H1 (cell line): ENCODE results near the gene GPR17. TPM values are rescaled to one million over a fixed set of nuclear protein-coding genes. Genes with fewer than 3 reads are reported as not detected.

ENCODE experiments used
- CTCF ChIA-PET: fragments of 300-600 bp; sonication (Branson Sonifier 250); formaldehyde crosslinking; loops from one replicate; lab custom pipeline; 2021; ENCODE audit not compliant: partially characterized antibody; lab: Charles Lee
- POLR2A ChIA-PET: fragments of 300-600 bp; sonication (Branson Sonifier 250); formaldehyde crosslinking; loops from one replicate; lab custom pipeline; 2021; ENCODE audit warnings: inconsistent platforms; ENCODE audit not compliant: partially characterized antibody; lab: Charles Lee
- DNase-seq, 2 experiments: peaks; one replicate each; pipeline versions ENCODE4 v3.0.0 to v3.0.0-alpha.2; 2010 to 2022; ENCODE audit warnings: low spot score in 2 of 2, low read depth in 1 of 2, mixed read lengths in 1 of 2
- FAIRE-seq: peaks from 2 replicates; lab custom pipeline; 2011; peaks lifted over from hg19 to GRCh38; lab: Jason Lieb, UNC
- H2AFZ ChIP-seq: 2 replicates; pipeline ENCODE4 v1.8.1; 2012; ENCODE audit warnings: low read length, inconsistent platforms
- H2AK5ac ChIP-seq: 2 replicates; pipeline ENCODE4 v1.6.1; 2013; ENCODE audit warnings: low read depth, low read length
- H2BK120ac ChIP-seq: replicated peaks from 2 replicates; pipeline ENCODE3; 2013; ENCODE audit warnings: low read depth, low read length, inconsistent platforms
- H2BK12ac ChIP-seq: 2 replicates; pipeline ENCODE4 v1.6.1; 2013; ENCODE audit warnings: low read depth, low read length
- H2BK15ac ChIP-seq: 2 replicates; pipeline ENCODE4 v1.6.1; 2013; ENCODE audit warnings: low read length
- H2BK20ac ChIP-seq: 2 replicates; pipeline ENCODE4 v1.6.1; 2013; ENCODE audit warnings: low read length
- H2BK5ac ChIP-seq: 2 replicates; pipeline ENCODE4 v1.6.1; 2013; ENCODE audit warnings: low read depth, low read length
- H3K14ac ChIP-seq: 2 replicates; pipeline ENCODE4 v1.6.1; 2013; ENCODE audit warnings: inconsistent platforms; ENCODE audit not compliant: insufficient read length
- H3K18ac ChIP-seq: 2 replicates; pipeline ENCODE4 v1.6.1; 2013; ENCODE audit warnings: low read length; ENCODE audit errors: extremely low read depth
- H3K23ac ChIP-seq: 2 replicates; pipeline ENCODE4 v1.6.1; 2013; ENCODE audit warnings: inconsistent platforms; ENCODE audit not compliant: insufficient read length
- H3K23me2 ChIP-seq: 2 replicates; pipeline ENCODE4 v1.6.1; 2013; ENCODE audit warnings: low read depth, low read length
- H3K27ac ChIP-seq: 2 replicates; pipeline ENCODE4 v1.6.1; 2011; ENCODE audit warnings: low read depth, low read length, inconsistent platforms
- H3K27me3 ChIP-seq, 4 experiments: replicated peaks in 1 of 4; 1 replicate in 1 of 4; 2 replicates in 3 of 4; pipeline versions ENCODE4 v1.6.1 to v1.8.1; 2011 to 2013; ENCODE audit warnings: low read length in 3 of 4, mild to moderate bottlenecking in 3 of 4, inconsistent platforms in 2 of 4, mixed read lengths in 2 of 4, moderate library complexity in 1 of 4; ENCODE audit not compliant: control insufficient read depth in 3 of 4, insufficient read depth in 3 of 4; ENCODE audit errors: extremely low read depth in 1 of 4
- H3K36me3 ChIP-seq, 4 experiments: 2 replicates each; pipeline versions ENCODE4 v1.6.1 to v1.8.1; 2011 to 2013; ENCODE audit warnings: mild to moderate bottlenecking in 4 of 4, low read length in 3 of 4, moderate library complexity in 2 of 4, control low read depth in 1 of 4, inconsistent platforms in 1 of 4; ENCODE audit not compliant: insufficient read depth in 4 of 4, control insufficient read depth in 2 of 4
- H3K4ac ChIP-seq: replicated peaks from 2 replicates; pipeline ENCODE3; 2013; ENCODE audit warnings: low read length, low read depth, mixed read lengths, inconsistent platforms; ENCODE audit not compliant: insufficient read length
- H3K4me1 ChIP-seq, 4 experiments: replicated peaks in 1 of 4; 1 replicate in 1 of 4; 2 replicates in 3 of 4; pipeline versions ENCODE4 v1.6.1 to v1.8.1; 2011 to 2013; ENCODE audit warnings: low read length in 3 of 4, inconsistent platforms in 2 of 4, mixed read lengths in 1 of 4; ENCODE audit not compliant: insufficient read depth in 4 of 4, control insufficient read depth in 3 of 4
- H3K4me2 ChIP-seq, 2 experiments: 2 replicates each; pipeline versions ENCODE4 v1.6.1 to v1.8.1; 2011 to 2013; ENCODE audit warnings: low read depth in 2 of 2, low read length in 2 of 2, control low read depth in 1 of 2, inconsistent platforms in 1 of 2, mild to moderate bottlenecking in 1 of 2; ENCODE audit not compliant: insufficient read depth in 1 of 2
- H3K4me3 ChIP-seq, 4 experiments: fragments of 200-600, 300-600 bp in 1 of 4; sonication (generic), shearing (Covaris generic), sonication (Bioruptor Twin) in 1 of 4; 2 replicates each; pipeline versions ENCODE4 v1.5.1 to v1.8.1; 2011 to 2016; ENCODE audit warnings: low read length in 4 of 4, low read depth in 3 of 4, control low read depth in 2 of 4, inconsistent platforms in 2 of 4, mild to moderate bottlenecking in 2 of 4, mixed read lengths in 1 of 4, moderate library complexity in 1 of 4; ENCODE audit not compliant: insufficient read depth in 2 of 4; ENCODE audit errors: extremely low read depth in 1 of 4
- H3K56ac ChIP-seq: replicated peaks from 2 replicates; pipeline ENCODE3; 2013; ENCODE audit warnings: low read depth, mild to moderate bottlenecking, mixed read lengths, low read length, inconsistent platforms; ENCODE audit not compliant: insufficient read length
- H3K79me1 ChIP-seq: 2 replicates; pipeline ENCODE4 v1.6.1; 2013; ENCODE audit warnings: low read depth, low read length, control low read depth
- H3K79me2 ChIP-seq, 2 experiments: 2 replicates each; pipeline versions ENCODE4 v1.6.1 to v1.8.1; 2012 to 2013; ENCODE audit warnings: low read length in 2 of 2, mild to moderate bottlenecking in 2 of 2, inconsistent platforms in 1 of 2; ENCODE audit not compliant: insufficient read depth in 2 of 2, control insufficient read depth in 1 of 2
- H3K9ac ChIP-seq, 4 experiments: replicated peaks in 1 of 4; 1 replicate in 1 of 4; 2 replicates in 3 of 4; pipeline versions ENCODE4 v1.6.1 to v1.8.1; 2011 to 2013; ENCODE audit warnings: low read depth in 3 of 4, low read length in 3 of 4, control low read depth in 2 of 4, mild to moderate bottlenecking in 2 of 4, moderate library complexity in 2 of 4, inconsistent platforms in 1 of 4; ENCODE audit errors: extremely low read depth in 1 of 4
- H3K9me3 ChIP-seq, 2 experiments: 2 replicates each; pipeline versions ENCODE4 v1.6.1 to v1.8.1; 2012 to 2013; ENCODE audit warnings: mild to moderate bottlenecking in 2 of 2, moderate library complexity in 2 of 2, control low read depth in 1 of 2, inconsistent platforms in 1 of 2, low read depth in 1 of 2, low read length in 1 of 2, mixed read lengths in 1 of 2; ENCODE audit not compliant: insufficient read depth in 2 of 2
- H4K20me1 ChIP-seq, 2 experiments: replicated peaks in 1 of 2; 2 replicates each; pipeline versions ENCODE3 to v1.8.1; 2011 to 2013; ENCODE audit warnings: inconsistent platforms in 2 of 2, low read length in 2 of 2, mild to moderate bottlenecking in 1 of 2; ENCODE audit not compliant: insufficient read depth in 2 of 2, control insufficient read depth in 1 of 2
- H4K5ac ChIP-seq: 2 replicates; pipeline ENCODE4 v1.6.1; 2013; ENCODE audit warnings: low read length, low read depth, mixed read lengths, inconsistent platforms; ENCODE audit not compliant: insufficient read length
- H4K8ac ChIP-seq: 2 replicates; pipeline ENCODE4 v1.8.0; 2013; ENCODE audit warnings: mild to moderate bottlenecking, moderate library complexity, low read length, inconsistent platforms; ENCODE audit not compliant: insufficient read depth; ENCODE audit errors: extremely low read depth
- H4K91ac ChIP-seq: replicated peaks from 2 replicates; pipeline ENCODE3; 2013; ENCODE audit warnings: low read length, mixed read lengths, inconsistent platforms; ENCODE audit not compliant: insufficient read length
- ASH2L ChIP-seq: fragments of 200-600, 300-600 bp; sonication (generic); IDR thresholded peaks from one replicate; pipeline ENCODE4 v1.7.1; 2017; ENCODE audit warnings: low read length
- SRF ChIP-seq: IDR thresholded peaks from 2 replicates; pipeline ENCODE4 v1.6.1; 2011; ENCODE audit warnings: mild to moderate bottlenecking, low read depth, low read length, moderate library complexity
- WGBS, 2 experiments: shearing (Covaris generic) in 1 of 2; methylation state at CpG; one replicate each; pipeline versions ENCODE4 v1.1.6 to v1.1.7; 2013 to 2015; ENCODE audit warnings: low lambda C conversion rate in 2 of 2, mixed read lengths in 2 of 2, inconsistent platforms in 1 of 2, low coverage in 1 of 2, missing lambda C conversion rate in 1 of 2; ENCODE audit not compliant: insufficient replicate concordance in 2 of 2, insufficient coverage in 1 of 2, insufficient read length in 1 of 2; ENCODE audit errors: extremely low coverage in 1 of 2, missing lambda C conversion rate in 1 of 2; 5-methylcytosine and 5-hydroxymethylcytosine counted together
- polyA plus RNA-seq, 7 experiments: library from polyadenylated mRNA; depleted of rRNA in 3 of 7; stranded (reverse) in 5 of 7; unstranded in 2 of 7; fragments of >200 nt in 5 of 7; fragments of 200-250 nt in 2 of 7; gene quantifications; 1 replicate in 5 of 7; 2 replicates in 1 of 7; 4 replicates in 1 of 7; pipeline versions ENCODE4 v1.2.1 to v1.2.3, GENCODE V29; 2011 to 2013; ENCODE audit warnings: missing spikeins in 2 of 7, mixed read lengths in 2 of 7
- total RNA-seq: library from RNA; stranded (reverse); fragmentation: NEBNext Ultra II Directional; extraction: Animal tissue kit (Norgen Biotek cat#: 25700); gene quantifications from 2 replicates; pipeline ENCODE4 v1.2.1, GENCODE V29; 2021

The GPR17 gene
- total and polyA plus RNA-seq, 2 of the 8 experiments (the other 6 are each of a cell fraction or from before 2014, with no cell fraction given) = 0.03 TPM; not detected in 1

GRCh38 chr2:127680706-127681287, 34.8 kb downstream of the GPR17 start:
- no peak overlapping the region for H3K14ac ChIP-seq
- peaks cover 0 to 8% (median under 1%) of the 10 kb centered on the region in 4 experiments; a peak in 4 of 7 replicates for H3K4me1 ChIP-seq
- no peaks in the 10 kb centered on the region for H3K9me3 ChIP-seq
- TF ChIP-seq SRF = no peak
- TF ChIP-seq ASH2L = no peak
- H3K4ac ChIP-seq = no peak overlapping the region
- no peak overlapping the region for H2BK120ac ChIP-seq
- H2BK5ac ChIP-seq = no peak overlapping the region
- no peak overlapping the region for H4K5ac ChIP-seq
- no peak overlapping the region for H4K91ac ChIP-seq
- no peaks in the 10 kb centered on the region for H3K23me2 ChIP-seq
- no peak overlapping the region for H3K9ac ChIP-seq
- H3K4me2 ChIP-seq = no peak overlapping the region
- H2BK15ac ChIP-seq = no peak overlapping the region
- H3K4me3 ChIP-seq = no peak overlapping the region
- no peak overlapping the region for H2AK5ac ChIP-seq
- H3K27me3 ChIP-seq = peaks cover 2 to 21% (median 13%) of the 10 kb centered on the region in 4 experiments
- no peaks in the 10 kb centered on the region for H3K36me3 ChIP-seq
- H4K20me1 ChIP-seq = no peaks in the 10 kb centered on the region
- no peak overlapping the region for H3K27ac ChIP-seq
- H4K8ac ChIP-seq = peak overlapping the region; percentile 75; the same call in 1 of the 2 replicates
- 0 out of 2 replicates have a peak overlapping the region, but pooled peaks have one; percentile 39 for H2BK12ac ChIP-seq
- H3K79me1 ChIP-seq = no peaks in the 10 kb centered on the region
- no peak overlapping the region for H3K56ac ChIP-seq
- no peak overlapping the region for H3K23ac ChIP-seq
- FAIRE-seq = no peak
- POLR2A ChIA-PET = interaction anchor here (0.6 to 1.1 kb wide), 3 partner anchors 21 to 94 kb away, joined by 3 to 4 read pairs (median 3); no protein-coding TSS in a partner anchor
- no peak overlapping the region for H3K18ac ChIP-seq
- CTCF ChIA-PET = interaction anchor here (0.7 to 6.0 kb wide), 4 partner anchors 14 to 40 kb away, joined by 5 to 40 read pairs (median 5); no protein-coding TSS in a partner anchor
- WGBS, 2 experiments = 89% methylated on average over 19 of the region's 19 CpGs; no CpG with 5 or more reads in 1 of the 2 experiments
- H2BK20ac ChIP-seq = no peak overlapping the region
- H2AFZ ChIP-seq = no peak overlapping the region
- no peak for DNase-seq
- H3K79me2 ChIP-seq = no peaks in the 10 kb centered on the region
